Body of pancreas (tissue), 4 donors: ENCODE data around the gene HPX.

Experiments used
- POLR2A ChIP-seq, 3 donors: fragments of 450-650 bp; IDR thresholded peaks; one replicate each; pipeline ENCODE4 v1.6.1; 2016; ENCODE audit warnings: antibody characterized with exemption in 3 of 3, mild to moderate bottlenecking in 2 of 3
- TF ChIP-seq, protein P1 (sequence below), 7 experiments: fragments of 450-650 bp in 4 of 7; fragments of 200-600 bp in 3 of 7; sonication (generic) in 3 of 7; IDR thresholded peaks; one replicate each; pipeline ENCODE4 v1.5.1; 2016 to 2019; ENCODE audit warnings: antibody characterized with exemption in 7 of 7

DNA sequence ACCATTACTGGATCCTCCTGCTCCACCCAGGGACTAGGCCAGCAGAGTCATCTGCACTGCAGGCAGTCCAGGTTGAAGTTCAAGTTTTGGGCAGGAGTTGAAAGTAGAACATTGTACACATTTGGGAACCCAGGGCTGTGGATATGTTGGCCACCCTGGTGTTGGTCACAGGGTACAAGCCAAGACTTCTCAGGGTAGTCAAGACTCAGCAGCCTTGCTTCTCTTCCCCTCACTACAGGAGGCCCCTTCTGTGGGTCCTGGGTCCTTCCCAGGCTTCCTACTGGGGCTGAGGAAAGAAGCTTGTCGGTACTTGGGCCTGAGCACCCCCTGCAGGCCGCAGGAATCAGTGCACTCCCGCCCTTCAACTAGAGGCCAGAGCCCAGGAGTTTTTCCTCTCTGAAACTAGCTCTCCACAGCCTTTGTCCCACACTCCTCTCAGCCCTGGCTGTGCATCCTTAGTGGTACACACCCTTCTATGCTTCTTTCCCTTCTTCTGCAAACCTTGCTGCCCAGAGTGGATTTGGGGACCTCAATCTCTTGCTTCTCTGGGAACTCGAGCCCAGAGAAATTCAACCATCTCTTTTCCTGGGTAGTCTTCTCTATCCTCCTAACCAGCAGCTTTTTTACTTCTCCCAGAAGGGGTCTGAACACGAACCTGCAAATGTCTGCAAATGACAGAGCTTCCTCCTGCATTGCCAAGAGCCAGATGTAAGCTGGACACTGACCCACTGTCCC lies 2.6 kb upstream of the HPX start:
- TF ChIP-seq, protein P1, sequence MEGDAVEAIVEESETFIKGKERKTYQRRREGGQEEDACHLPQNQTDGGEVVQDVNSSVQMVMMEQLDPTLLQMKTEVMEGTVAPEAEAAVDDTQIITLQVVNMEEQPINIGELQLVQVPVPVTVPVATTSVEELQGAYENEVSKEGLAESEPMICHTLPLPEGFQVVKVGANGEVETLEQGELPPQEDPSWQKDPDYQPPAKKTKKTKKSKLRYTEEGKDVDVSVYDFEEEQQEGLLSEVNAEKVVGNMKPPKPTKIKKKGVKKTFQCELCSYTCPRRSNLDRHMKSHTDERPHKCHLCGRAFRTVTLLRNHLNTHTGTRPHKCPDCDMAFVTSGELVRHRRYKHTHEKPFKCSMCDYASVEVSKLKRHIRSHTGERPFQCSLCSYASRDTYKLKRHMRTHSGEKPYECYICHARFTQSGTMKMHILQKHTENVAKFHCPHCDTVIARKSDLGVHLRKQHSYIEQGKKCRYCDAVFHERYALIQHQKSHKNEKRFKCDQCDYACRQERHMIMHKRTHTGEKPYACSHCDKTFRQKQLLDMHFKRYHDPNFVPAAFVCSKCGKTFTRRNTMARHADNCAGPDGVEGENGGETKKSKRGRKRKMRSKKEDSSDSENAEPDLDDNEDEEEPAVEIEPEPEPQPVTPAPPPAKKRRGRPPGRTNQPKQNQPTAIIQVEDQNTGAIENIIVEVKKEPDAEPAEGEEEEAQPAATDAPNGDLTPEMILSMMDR (IDR thresholded peaks at IDR 0.05): peak; percentile 67 to 77 (median 73)
- no peak for TF ChIP-seq POLR2A (IDR thresholded peaks at IDR 0.05)
